Endothelial cell of umbilical vein (primary cell): ENCODE measurements around the gene TBC1D9B. TPM values are rescaled to one million over a fixed set of nuclear protein-coding genes. Genes with fewer than 3 reads are reported as not detected.
"Not testable (repeated sequence)": the region's sequence is repeated elsewhere in the genome, so short reads cannot be mapped to it uniquely, and the experiment has no call there.

Experiments used
- BruUV-seq: library from RNA; stranded (reverse); fragments of 400-500 nt; replicated peaks from 2 replicates; lab custom pipeline; 2021; lab: Mats Ljungman, UMichigan
- CTCF ChIA-PET: fragments of 300-600, 350-600 bp; sonication (Branson Sonifier 250); formaldehyde crosslinking; loops from one replicate; lab custom pipeline; 2021; ENCODE audit warnings: antibody characterized with exemption, inconsistent platforms; lab: Charles Lee
- POLR2A ChIA-PET: fragments of 300-600, 350-600 bp; sonication (Branson Sonifier 250); formaldehyde crosslinking; loops from one replicate; lab custom pipeline; 2021; ENCODE audit warnings: antibody characterized with exemption, inconsistent platforms; lab: Charles Lee
- DNase-seq: peaks from one replicate; pipeline ENCODE4 v3.0.0-alpha.2; 2011; ENCODE audit warnings: low read depth, low spot score
- FAIRE-seq: peaks from 2 replicates; lab custom pipeline; 2011; peaks lifted over from hg19 to GRCh38; lab: Jason Lieb, UNC
- H2AFZ ChIP-seq: 2 replicates; pipeline ENCODE4 v1.6.0; 2012; ENCODE audit warnings: low read depth, low read length, control low read depth, inconsistent platforms
- H3K27ac ChIP-seq: 2 replicates; pipeline ENCODE4 v1.5.1; 2011; ENCODE audit warnings: low read depth, mild to moderate bottlenecking, control low read depth, low read length, moderate library complexity; ENCODE audit not compliant: insufficient read depth
- H3K27me3 ChIP-seq, 2 experiments: 2 replicates each; pipeline versions ENCODE4 v1.6.0 to v1.6.1; 2011; ENCODE audit warnings: low read length in 2 of 2, mixed read lengths in 1 of 2; ENCODE audit not compliant: control insufficient read depth in 2 of 2, insufficient read depth in 2 of 2
- H3K36me3 ChIP-seq, 2 experiments: 2 replicates in 1 of 2; 3 replicates in 1 of 2; pipeline ENCODE4 v1.5.1; 2011; ENCODE audit warnings: low read length in 2 of 2, mild to moderate bottlenecking in 1 of 2, moderate library complexity in 1 of 2; ENCODE audit not compliant: control insufficient read depth in 2 of 2, insufficient read depth in 2 of 2; ENCODE audit errors: extremely low read depth in 1 of 2
- H3K4me1 ChIP-seq: 3 replicates; pipeline ENCODE4 v1.5.1; 2011; ENCODE audit warnings: mild to moderate bottlenecking, low read length; ENCODE audit not compliant: control insufficient read depth, insufficient read depth; ENCODE audit errors: extremely low read depth
- H3K4me2 ChIP-seq: 2 replicates; pipeline ENCODE4 v1.6.1; 2011; ENCODE audit warnings: low read length, control low read depth, mixed read lengths; ENCODE audit not compliant: insufficient read depth
- H3K4me3 ChIP-seq, 3 experiments: fragments of 200-600 bp in 1 of 3; sonication (generic), shearing (Covaris generic) in 1 of 3; replicated peaks in 1 of 3; 2 replicates each; pipeline ENCODE4 v1.5.1; 2011 to 2016; ENCODE audit warnings: control low read depth in 3 of 3, low read length in 3 of 3, mild to moderate bottlenecking in 2 of 3, inconsistent platforms in 1 of 3, low read depth in 1 of 3, moderate library complexity in 1 of 3; ENCODE audit not compliant: insufficient read depth in 1 of 3
- H3K79me2 ChIP-seq: 2 replicates; pipeline ENCODE4 v1.6.0; 2012; ENCODE audit warnings: low read length, inconsistent platforms; ENCODE audit not compliant: control insufficient read depth, insufficient read depth
- H3K9ac ChIP-seq: replicated peaks from 2 replicates; pipeline ENCODE3; 2011; ENCODE audit warnings: low read length, control low read depth; ENCODE audit not compliant: insufficient read depth; ENCODE audit errors: extremely low read depth
- H3K9me1 ChIP-seq: replicated peaks from 3 replicates; pipeline ENCODE4 v1.6.0; 2011; ENCODE audit warnings: mild to moderate bottlenecking, low read length; ENCODE audit not compliant: control insufficient read depth, insufficient read depth; ENCODE audit errors: extremely low read depth
- H3K9me3 ChIP-seq: replicated peaks from 2 replicates; pipeline ENCODE4 v1.5.1; 2012; ENCODE audit warnings: low read length, inconsistent platforms; ENCODE audit not compliant: control insufficient read depth, insufficient read depth
- H4K20me1 ChIP-seq: replicated peaks from 2 replicates; pipeline ENCODE3; 2011; ENCODE audit warnings: mild to moderate bottlenecking, low read length; ENCODE audit not compliant: control insufficient read depth, insufficient read depth; ENCODE audit errors: extremely low read depth
- FOS ChIP-seq: IDR thresholded peaks from 2 replicates; pipeline ENCODE4 v1.6.1; 2011; ENCODE audit warnings: mild to moderate bottlenecking, low read length, moderate library complexity, borderline replicate concordance; ENCODE audit not compliant: insufficient read depth
- GATA2 ChIP-seq: IDR thresholded peaks from 2 replicates; pipeline ENCODE4 v1.7.0; 2011; ENCODE audit warnings: low read depth, mild to moderate bottlenecking, moderate library complexity, mixed read lengths, low read length; ENCODE audit not compliant: insufficient read length, insufficient read depth
- JUN ChIP-seq: IDR thresholded peaks from 2 replicates; pipeline ENCODE4 v1.6.1; 2011; ENCODE audit warnings: borderline replicate concordance, low read depth; ENCODE audit not compliant: insufficient read length, insufficient read depth
- dilution Hi-C: fragments of 300-500 bp; cut with MboI; formaldehyde crosslinking; loops from one replicate; pipeline ENCODE4 v1.15.0; 2019; ENCODE audit warnings: low sequenced_read_pairs; ENCODE audit not compliant: extremely low pct_ligation_motif_present
- intact Hi-C: fragments of 100-400 bp; cut with micrococcal nuclease; formaldehyde crosslinking; loops from one replicate; pipeline ENCODE4 v1.10.0; 2022
- polyA plus RNA-seq, 4 experiments: library from polyadenylated mRNA; depleted of rRNA in 3 of 4; stranded (reverse) in 3 of 4; unstranded in 1 of 4; fragments of >200 nt; gene quantifications; 2 replicates each; pipeline versions ENCODE4 v1.2.1 to v1.2.3, GENCODE V29; 2011 to 2012; ENCODE audit warnings: missing spikeins in 1 of 4
- total RNA-seq: library from RNA; stranded (reverse); gene quantifications from 2 replicates; pipeline ENCODE4 v1.2.3, GENCODE V29; 2021

Gene TBC1D9B
- total and polyA plus RNA-seq, 2 donors (not counting 3 experiments of a cell fraction or from before 2014, with no cell fraction given), result 82.8 to 150 TPM

- CTCF ChIA-PET, result no interaction called here
- no peaks in the 10 kb centered on the region for H3K9me1 ChIP-seq
- dilution Hi-C loops (no loop called here), intact Hi-C loops (no loop called here)
- no peaks in the 10 kb centered on the region for H3K27me3 ChIP-seq
- TF ChIP-seq GATA2, result no peak
- no peak for TF ChIP-seq FOS
- no peak for TF ChIP-seq JUN
- no peak overlapping the region for H3K4me3 ChIP-seq
- no peak overlapping the region for H3K9ac ChIP-seq
- no peak for FAIRE-seq
- H3K4me2 ChIP-seq, result no peak overlapping the region
- H2AFZ ChIP-seq, result no peak overlapping the region
- H3K9me3 ChIP-seq, result no peaks in the 10 kb centered on the region
- DNase-seq, result no peak
- no peaks in the 10 kb centered on the region for H4K20me1 ChIP-seq
- POLR2A ChIA-PET, result no interaction called here
- no peaks in the 10 kb centered on the region for H3K4me1 ChIP-seq
- H3K27ac ChIP-seq, result no peak overlapping the region
- BruUV-seq, result no TSS peak
- no peaks in the 10 kb centered on the region for H3K79me2 ChIP-seq
- peaks cover 2 to 63% of the 10 kb centered on the region in 2 experiments for H3K36me3 ChIP-seq
Observed at GRCh38 chr5:179872055-179872827, 35.5 kb downstream of the TBC1D9B start.

- H3K9me3 ChIP-seq, H3K4me2 ChIP-seq, FAIRE-seq, H3K27ac ChIP-seq, H3K9ac ChIP-seq, H2AFZ ChIP-seq, H3K79me2 ChIP-seq, dilution Hi-C loops, H3K4me3 ChIP-seq, intact Hi-C loops, H3K9me1 ChIP-seq, DNase-seq, H3K27me3 ChIP-seq, POLR2A ChIA-PET, H3K4me1 ChIP-seq, H4K20me1 ChIP-seq, BruUV-seq: not testable (repeated sequence)
- H3K36me3 ChIP-seq, result peaks cover 2 to 67% of the 10 kb centered on the region in 2 experiments
- CTCF ChIA-PET, result interaction anchor here (0.9 kb wide), 1 partner anchor 69 kb away, joined by 3 read pairs; no protein-coding TSS in a partner anchor
Observed at GRCh38 chr5:179871533-179871932, 36.2 kb downstream of the TBC1D9B start.
